RWPE2 (cell line): Measurements from ENCODE around the gene LDLRAD2.
"Not testable (repeated sequence)": the region's sequence is repeated elsewhere in the genome, so short reads cannot be mapped to it uniquely, and the experiment has no call there.

ENCODE experiments used
- ATAC-seq: fragments of 200-7000 bp; cut with Tn5 transposase; 3 replicates; pipeline ENCODE4 v1.9.1; 2021; ENCODE audit warnings: low read depth
- DNase-seq: peaks from one replicate; pipeline ENCODE4 v3.0.0-alpha.2; 2020; ENCODE audit warnings: low spot score
- H3K27ac ChIP-seq: fragments of 450-650 bp; 2 replicates; pipeline ENCODE4 v1.5.1; 2017; ENCODE audit warnings: mild to moderate bottlenecking; ENCODE audit not compliant: poor library complexity, severe bottlenecking
- H3K27me3 ChIP-seq: fragments of 250-450 bp; sonication (Bioruptor Pico); 2 replicates; pipeline ENCODE4 v1.5.1; 2021; ENCODE audit warnings: mild to moderate bottlenecking, moderate library complexity; ENCODE audit not compliant: insufficient read depth, poor library complexity, severe bottlenecking
- H3K36me3 ChIP-seq: fragments of 250-450 bp; sonication (Bioruptor Pico); 2 replicates; pipeline ENCODE4 v1.5.1; 2020; ENCODE audit warnings: low read depth, mild to moderate bottlenecking, moderate library complexity
- H3K4me1 ChIP-seq: fragments of 250-450 bp; sonication (Bioruptor Pico); 2 replicates; pipeline ENCODE4 v1.5.1; 2021; ENCODE audit warnings: mild to moderate bottlenecking, moderate library complexity; ENCODE audit not compliant: insufficient read depth, poor library complexity, severe bottlenecking
- H3K4me3 ChIP-seq: fragments of 250-450 bp; sonication (Bioruptor Pico); 2 replicates; pipeline ENCODE4 v1.5.1; 2021; ENCODE audit warnings: mild to moderate bottlenecking, moderate library complexity; ENCODE audit not compliant: severe bottlenecking
- H3K9me3 ChIP-seq: fragments of 250-450 bp; sonication (Bioruptor Pico); 2 replicates; pipeline ENCODE4 v1.5.1; 2021; ENCODE audit warnings: mild to moderate bottlenecking, moderate library complexity; ENCODE audit not compliant: severe bottlenecking
- TF ChIP-seq, protein P1 (sequence below): fragments of 450-650 bp; IDR thresholded peaks from one replicate; pipeline ENCODE4 v1.5.1; 2017; ENCODE audit warnings: mild to moderate bottlenecking, moderate library complexity; ENCODE audit not compliant: poor library complexity, severe bottlenecking

LDLRAD2 gene

DNA sequence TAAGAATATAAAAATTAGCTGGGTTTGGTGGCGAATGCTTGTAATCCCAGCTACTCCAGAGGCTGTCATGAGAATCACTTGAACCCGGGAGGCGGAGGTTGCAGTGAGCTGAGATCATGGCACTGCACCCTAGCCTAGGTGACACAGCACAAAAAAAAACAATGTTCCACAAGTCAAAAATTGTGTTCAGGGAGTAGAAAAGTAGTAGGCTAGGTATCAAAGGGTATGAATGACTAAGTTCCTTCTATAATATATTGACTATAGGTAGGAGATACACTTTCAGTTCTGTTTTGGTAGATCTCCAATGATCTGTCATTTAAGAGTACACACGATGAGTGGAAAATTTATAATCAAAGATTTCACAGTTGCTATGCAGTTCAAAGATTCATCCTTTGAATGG lies 45.9 kb upstream of the LDLRAD2 start:
- no peaks in the 10 kb centered on the region for H3K9me3 ChIP-seq
- H3K4me3 ChIP-seq: no peak overlapping the region
- peaks cover 12% of the 10 kb centered on the region for H3K4me1 ChIP-seq
- no peaks in the 10 kb centered on the region for H3K27me3 ChIP-seq
- no peaks in the 10 kb centered on the region for H3K36me3 ChIP-seq
- H3K27ac ChIP-seq: peak overlapping the region; percentile 87
- ATAC-seq: no peak
- no peak for DNase-seq
- TF ChIP-seq, protein P1, sequence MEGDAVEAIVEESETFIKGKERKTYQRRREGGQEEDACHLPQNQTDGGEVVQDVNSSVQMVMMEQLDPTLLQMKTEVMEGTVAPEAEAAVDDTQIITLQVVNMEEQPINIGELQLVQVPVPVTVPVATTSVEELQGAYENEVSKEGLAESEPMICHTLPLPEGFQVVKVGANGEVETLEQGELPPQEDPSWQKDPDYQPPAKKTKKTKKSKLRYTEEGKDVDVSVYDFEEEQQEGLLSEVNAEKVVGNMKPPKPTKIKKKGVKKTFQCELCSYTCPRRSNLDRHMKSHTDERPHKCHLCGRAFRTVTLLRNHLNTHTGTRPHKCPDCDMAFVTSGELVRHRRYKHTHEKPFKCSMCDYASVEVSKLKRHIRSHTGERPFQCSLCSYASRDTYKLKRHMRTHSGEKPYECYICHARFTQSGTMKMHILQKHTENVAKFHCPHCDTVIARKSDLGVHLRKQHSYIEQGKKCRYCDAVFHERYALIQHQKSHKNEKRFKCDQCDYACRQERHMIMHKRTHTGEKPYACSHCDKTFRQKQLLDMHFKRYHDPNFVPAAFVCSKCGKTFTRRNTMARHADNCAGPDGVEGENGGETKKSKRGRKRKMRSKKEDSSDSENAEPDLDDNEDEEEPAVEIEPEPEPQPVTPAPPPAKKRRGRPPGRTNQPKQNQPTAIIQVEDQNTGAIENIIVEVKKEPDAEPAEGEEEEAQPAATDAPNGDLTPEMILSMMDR: no peak

DNA sequence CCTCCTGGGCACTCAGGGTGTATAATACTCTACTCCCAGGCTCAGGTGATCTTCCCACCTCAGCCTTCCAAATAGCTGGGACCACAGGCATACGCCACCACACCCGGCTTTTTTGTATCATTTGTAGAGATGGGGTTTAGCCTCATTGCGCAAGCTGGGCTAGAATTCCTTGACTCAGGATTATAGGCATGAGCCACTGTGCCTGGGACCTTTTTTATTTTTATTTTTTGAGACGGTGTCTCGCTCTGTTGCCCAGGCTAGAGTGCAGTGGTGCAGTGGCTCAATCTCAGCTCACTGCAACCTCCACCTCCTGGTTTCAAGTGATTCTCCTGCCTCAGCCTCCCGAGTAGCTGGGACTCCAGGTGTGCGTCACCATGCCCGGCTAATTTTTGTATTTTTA lies 45.0 kb upstream of the LDLRAD2 start:
- H3K36me3 ChIP-seq, H3K9me3 ChIP-seq, ATAC-seq, DNase-seq, H3K27me3 ChIP-seq, H3K4me3 ChIP-seq, H3K27ac ChIP-seq: not testable (repeated sequence)
- peaks cover 12% of the 10 kb centered on the region for H3K4me1 ChIP-seq

DNA sequence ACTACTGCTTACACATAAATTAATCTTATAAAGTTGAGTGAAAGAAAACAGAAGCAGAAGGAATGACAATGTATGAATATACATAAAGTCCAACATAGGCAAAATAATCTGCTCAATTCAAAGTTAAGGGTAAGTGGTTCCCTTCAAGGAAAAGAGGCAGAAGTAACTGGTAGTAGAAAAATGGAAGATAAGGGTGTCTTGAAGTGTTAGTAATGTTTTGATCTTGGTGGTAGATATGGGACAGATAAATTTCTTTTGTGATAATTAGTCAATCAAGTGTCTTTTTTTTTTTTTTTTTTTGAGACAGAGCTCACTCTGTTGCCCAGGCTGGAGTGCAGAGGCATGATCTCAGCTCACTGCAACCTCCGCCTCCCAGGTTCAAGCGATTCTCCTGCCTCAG lies 41.9 kb upstream of the LDLRAD2 start:
- H3K27me3 ChIP-seq: no peaks in the 10 kb centered on the region
- TF ChIP-seq, protein P1: no peak
- H3K4me1 ChIP-seq: peaks cover 9% of the 10 kb centered on the region
- ATAC-seq (no peak), DNase-seq (no peak)
- no peaks in the 10 kb centered on the region for H3K36me3 ChIP-seq
- no peaks in the 10 kb centered on the region for H3K9me3 ChIP-seq
- no peak overlapping the region for H3K4me3 ChIP-seq
- H3K27ac ChIP-seq: no peak overlapping the region

- H3K27me3 ChIP-seq, H3K9me3 ChIP-seq, DNase-seq, H3K36me3 ChIP-seq, H3K4me3 ChIP-seq, ATAC-seq, H3K4me1 ChIP-seq, H3K27ac ChIP-seq: not testable (repeated sequence)
Observed at GRCh38 chr1:21770602-21771001, 41.5 kb upstream of the LDLRAD2 start.

- not testable (repeated sequence) for DNase-seq, H3K9me3 ChIP-seq, H3K27ac ChIP-seq, H3K4me1 ChIP-seq, H3K36me3 ChIP-seq, H3K4me3 ChIP-seq, ATAC-seq, H3K27me3 ChIP-seq
Observed at GRCh38 chr1:21771672-21772071, 40.4 kb upstream of the LDLRAD2 start.

- ATAC-seq (no peak), DNase-seq (no peak)
- H3K27me3 ChIP-seq: no peaks in the 10 kb centered on the region
- H3K9me3 ChIP-seq: no peaks in the 10 kb centered on the region
- no peak overlapping the region for H3K27ac ChIP-seq
- H3K4me3 ChIP-seq: no peak overlapping the region
- no peaks in the 10 kb centered on the region for H3K4me1 ChIP-seq
- TF ChIP-seq, protein P1: no peak
- H3K36me3 ChIP-seq: 0 out of 2 replicates have a peak, but pooled peaks cover 7% of the 10 kb centered on the region
Observed at GRCh38 chr1:21773585-21773984, 38.5 kb upstream of the LDLRAD2 start.
